ENCODE results near the gene PCDH12.

Gene PCDH12

DNA sequence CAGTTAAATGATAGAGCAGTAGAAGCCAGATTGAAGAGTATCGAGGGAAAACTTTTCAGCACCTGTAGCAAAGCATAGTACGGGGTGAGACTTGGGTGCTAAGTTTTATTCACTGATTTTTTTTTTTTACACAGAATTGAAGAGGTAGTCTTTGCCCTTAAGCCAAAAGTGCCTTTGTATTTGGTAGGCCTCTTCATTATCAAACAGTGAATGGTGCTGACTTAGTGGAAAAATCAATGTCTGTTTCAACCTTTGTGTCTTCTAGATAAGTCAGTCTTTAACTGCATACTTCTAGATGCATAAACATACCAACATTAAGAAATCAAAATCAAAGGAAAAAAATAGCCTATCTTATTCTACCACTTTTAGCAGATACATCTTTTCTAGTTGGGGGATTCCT, 24.6 kb upstream of the PCDH12 start:
- TF ChIP-seq, protein P1, sequence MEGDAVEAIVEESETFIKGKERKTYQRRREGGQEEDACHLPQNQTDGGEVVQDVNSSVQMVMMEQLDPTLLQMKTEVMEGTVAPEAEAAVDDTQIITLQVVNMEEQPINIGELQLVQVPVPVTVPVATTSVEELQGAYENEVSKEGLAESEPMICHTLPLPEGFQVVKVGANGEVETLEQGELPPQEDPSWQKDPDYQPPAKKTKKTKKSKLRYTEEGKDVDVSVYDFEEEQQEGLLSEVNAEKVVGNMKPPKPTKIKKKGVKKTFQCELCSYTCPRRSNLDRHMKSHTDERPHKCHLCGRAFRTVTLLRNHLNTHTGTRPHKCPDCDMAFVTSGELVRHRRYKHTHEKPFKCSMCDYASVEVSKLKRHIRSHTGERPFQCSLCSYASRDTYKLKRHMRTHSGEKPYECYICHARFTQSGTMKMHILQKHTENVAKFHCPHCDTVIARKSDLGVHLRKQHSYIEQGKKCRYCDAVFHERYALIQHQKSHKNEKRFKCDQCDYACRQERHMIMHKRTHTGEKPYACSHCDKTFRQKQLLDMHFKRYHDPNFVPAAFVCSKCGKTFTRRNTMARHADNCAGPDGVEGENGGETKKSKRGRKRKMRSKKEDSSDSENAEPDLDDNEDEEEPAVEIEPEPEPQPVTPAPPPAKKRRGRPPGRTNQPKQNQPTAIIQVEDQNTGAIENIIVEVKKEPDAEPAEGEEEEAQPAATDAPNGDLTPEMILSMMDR (IDR thresholded peaks at IDR 0.05; ENCODE audit: low read depth, low read length, missing control alignments), result no peak
- no peak for DNase-seq (ENCODE audit: extremely low read depth, low read depth)
- H3K4me3 ChIP-seq (replicated peaks; ENCODE audit: low read depth, low read length), result no peak overlapping the region

DNA sequence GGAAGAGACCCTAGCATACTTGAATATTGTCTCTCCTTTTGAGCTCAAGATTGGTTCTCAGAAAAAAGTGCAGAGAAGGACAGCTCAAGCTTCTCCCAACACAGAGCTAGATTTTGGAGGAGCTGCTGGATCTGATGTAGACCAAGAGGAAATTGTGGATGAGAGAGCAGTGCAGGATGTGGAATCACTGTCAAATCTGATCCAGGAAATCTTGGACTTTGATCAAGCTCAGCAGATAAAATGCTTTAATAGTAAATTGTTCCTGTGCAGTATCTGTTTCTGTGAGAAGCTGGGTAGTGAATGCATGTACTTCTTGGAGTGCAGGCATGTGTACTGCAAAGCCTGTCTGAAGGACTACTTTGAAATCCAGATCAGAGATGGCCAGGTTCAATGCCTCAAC, 20.4 kb upstream of the PCDH12 start:
- no peak for DNase-seq (ENCODE audit: extremely low read depth, low read depth)
- TF ChIP-seq, protein P1 (IDR thresholded peaks at IDR 0.05; ENCODE audit: low read depth, low read length, missing control alignments), result no peak
- no peak overlapping the region for H3K4me3 ChIP-seq (replicated peaks; ENCODE audit: low read depth, low read length)

DNA sequence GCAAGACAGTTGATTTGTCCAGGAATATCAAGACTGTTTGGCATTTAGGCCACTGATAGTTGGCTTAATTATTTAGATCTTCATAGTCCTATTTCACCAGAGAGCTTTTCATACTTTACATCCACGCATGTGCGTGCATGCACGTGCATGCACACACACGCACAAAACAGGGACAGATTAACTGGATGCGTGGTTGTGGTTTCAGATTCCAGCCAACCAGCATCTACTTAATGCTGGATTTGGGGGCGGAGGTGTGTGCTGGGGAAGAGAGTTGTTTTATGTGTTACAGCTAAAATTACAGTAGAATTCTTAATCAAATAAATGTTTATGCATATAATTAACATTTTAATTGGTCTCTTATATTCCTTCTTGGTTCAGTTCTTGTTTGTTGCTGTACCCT, 18.2 kb upstream of the PCDH12 start:
- DNase-seq (ENCODE audit: extremely low read depth, low read depth), result no peak
- TF ChIP-seq, protein P1 (IDR thresholded peaks at IDR 0.05; ENCODE audit: low read depth, low read length, missing control alignments), result no peak

DNA sequence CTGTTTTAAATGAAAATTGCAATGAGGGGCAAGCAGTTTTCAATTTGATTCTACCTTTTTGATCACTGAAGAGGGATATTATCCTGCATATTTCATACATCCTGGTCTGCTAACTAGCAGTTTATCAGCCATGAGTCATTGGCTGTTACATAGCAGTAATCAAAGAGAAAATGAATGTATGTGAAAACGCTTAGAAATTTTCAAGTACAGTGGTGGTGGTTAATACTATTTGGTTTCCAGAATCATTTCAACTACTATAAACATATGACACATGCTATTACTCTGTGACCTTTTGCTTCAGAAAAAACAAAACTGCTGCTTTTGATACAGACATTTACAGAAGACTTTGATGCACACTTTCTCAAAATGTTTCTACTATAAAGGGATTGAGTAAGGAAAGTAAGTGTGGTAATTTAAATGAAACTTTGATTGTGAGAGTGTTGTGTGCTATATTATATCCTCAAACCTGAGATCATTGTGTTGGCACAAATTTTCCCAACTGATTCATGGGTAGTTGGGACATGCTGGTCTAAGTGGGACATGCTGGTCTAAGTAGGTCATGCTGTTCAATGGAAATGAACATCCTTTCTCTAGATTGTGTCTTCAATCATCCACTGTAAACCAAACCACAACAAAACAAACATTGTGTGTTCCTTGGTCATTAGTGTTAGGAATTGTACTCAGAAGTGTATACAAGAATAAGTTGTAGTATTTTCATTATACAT, 16.0 kb upstream of the PCDH12 start:
- TF ChIP-seq, protein P1 (IDR thresholded peaks at IDR 0.05; ENCODE audit: low read depth, low read length, missing control alignments), result no peak
- no peak for DNase-seq (ENCODE audit: extremely low read depth, low read depth)
- no peak overlapping the region for H3K4me3 ChIP-seq (replicated peaks; ENCODE audit: low read depth, low read length)

More for the DNA sequence above, 18.2 kb upstream of the PCDH12 start:
- no peak overlapping the region for H3K4me3 ChIP-seq (replicated peaks; ENCODE audit: low read depth, low read length)

DNA sequence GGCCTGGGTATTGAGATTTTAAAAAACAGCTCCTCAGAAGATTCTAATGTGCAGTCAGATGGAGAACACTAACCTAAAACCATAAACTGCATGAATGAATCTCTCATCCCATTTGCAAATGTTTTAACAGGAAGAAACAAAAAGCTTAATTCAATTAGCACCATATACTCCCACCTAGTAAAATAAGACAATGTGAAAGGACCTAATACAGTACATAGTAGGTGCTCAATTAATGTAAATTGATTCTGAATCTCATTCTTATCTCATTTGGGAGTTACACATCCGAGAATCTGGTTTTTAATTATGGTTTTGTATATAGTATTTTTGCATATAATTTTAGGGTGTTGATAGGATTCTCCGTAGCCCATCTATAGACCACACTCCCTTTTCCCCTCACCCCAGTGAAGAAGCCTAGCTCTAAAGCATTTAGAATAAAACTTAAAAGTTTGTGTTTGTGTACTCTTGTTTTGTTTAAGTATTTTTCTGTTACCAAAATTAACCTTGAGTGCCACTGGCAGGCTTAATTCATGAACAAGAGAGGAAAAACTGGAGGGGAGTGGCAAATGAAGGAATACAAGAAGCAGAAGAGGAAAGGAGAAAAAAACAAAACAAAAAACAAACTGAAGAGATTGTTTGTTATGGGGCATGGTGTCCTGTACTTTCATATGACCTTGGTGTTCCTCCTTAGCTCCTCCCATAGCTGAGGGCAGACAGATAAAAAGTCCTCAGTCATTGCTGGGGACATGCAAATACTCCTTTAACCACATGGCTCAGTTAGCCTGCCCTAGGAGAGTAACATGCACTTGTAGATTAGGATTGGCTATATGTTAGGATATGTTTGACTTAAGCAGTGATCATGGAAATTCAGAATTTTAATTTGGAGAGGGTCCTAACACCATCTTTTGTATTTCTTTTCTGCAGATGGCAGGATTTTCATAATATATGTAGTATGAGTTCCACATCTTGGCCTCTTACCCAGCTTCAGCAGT, 12.1 kb upstream of the PCDH12 start:
- no peak for DNase-seq (ENCODE audit: extremely low read depth, low read depth)
- peak overlapping the region; percentile 68 for H3K4me3 ChIP-seq (replicated peaks; ENCODE audit: low read depth, low read length)
- TF ChIP-seq, protein P1 (IDR thresholded peaks at IDR 0.05; ENCODE audit: low read depth, low read length, missing control alignments), result no peak

DNA sequence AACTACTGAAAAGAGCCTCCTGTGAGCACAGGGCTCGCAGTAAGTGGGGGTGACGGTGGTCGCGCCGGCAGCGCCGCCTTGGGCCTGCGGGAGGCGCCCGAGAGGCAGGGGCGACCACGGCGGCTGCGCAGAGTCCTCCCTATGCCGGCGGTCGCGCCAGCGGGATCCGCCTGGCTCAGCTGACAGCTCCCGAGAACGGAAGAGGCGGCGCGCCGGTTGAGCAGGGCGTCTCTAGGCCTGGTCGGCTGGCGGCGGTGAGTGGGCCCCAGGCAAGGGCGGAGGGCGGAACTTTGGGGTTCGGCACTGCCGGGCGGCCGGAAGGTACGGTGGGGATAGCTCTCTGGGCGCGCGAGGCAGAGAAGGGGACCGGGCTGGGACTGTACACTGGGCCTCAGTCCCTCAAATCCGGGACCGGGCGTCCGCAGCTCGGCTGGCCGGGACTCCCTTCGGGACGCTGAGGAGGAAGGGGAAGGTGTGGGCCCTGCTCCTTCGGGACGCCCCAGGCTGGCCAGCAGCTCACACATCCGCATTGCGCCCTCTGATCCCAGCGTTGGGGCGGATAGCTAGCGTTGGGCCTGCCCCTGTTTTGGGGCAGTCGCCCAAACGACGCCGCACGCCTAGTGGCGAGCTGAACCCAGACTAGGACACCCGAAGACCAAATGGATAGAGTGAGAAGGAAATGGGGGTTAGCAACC, 11.1 kb upstream of the PCDH12 start, which contains the start of gene RNF14:
Gene RNF14 (plus strand): TSS at position 192 of the 695 bp plus-strand sequence. CDS start 4,484 bp downstream, outside the sequence.
- peak within 1 kb of the TSS; percentile 68 for H3K4me3 ChIP-seq (replicated peaks; ENCODE audit: low read depth, low read length)
- peak; percentile 58 for DNase-seq (ENCODE audit: extremely low read depth, low read depth)
- TF ChIP-seq, protein P1 (IDR thresholded peaks at IDR 0.05; ENCODE audit: low read depth, low read length, missing control alignments), result peak; percentile 65
